ENCODE measurements around the gene DNAH10. TPM values are rescaled to one million over a fixed set of nuclear protein-coding genes. Genes with fewer than 3 reads are reported as not detected.

The DNAH10 gene
- total RNA-seq, 2 experiments from 2014 or later: 0.05 TPM

GRCh38 chr12:123805173-123805572, 43.1 kb downstream of the DNAH10 start:
- no peak for DNase-seq
- H3K9me3 Mint-ChIP-seq: no peaks in the 10 kb centered on the region
- peaks cover 6% of the 10 kb centered on the region for H3K27me3 Mint-ChIP-seq (ENCODE audit: low read depth)
- no peak overlapping the region for H3K27ac Mint-ChIP-seq
- H3K4me3 Mint-ChIP-seq: no peak overlapping the region
- CTCF ChIA-PET: interaction anchor here (1.4 kb wide), 1 partner anchor 227 kb away, joined by 4 read pairs; no protein-coding TSS in a partner anchor
- no peaks in the 10 kb centered on the region for H3K36me3 Mint-ChIP-seq (ENCODE audit: low read depth)
- no peaks in the 10 kb centered on the region for H3K4me1 Mint-ChIP-seq (ENCODE audit: low read depth)
- intact Hi-C loops (cut with micrococcal nuclease): no loop called here

DNA sequence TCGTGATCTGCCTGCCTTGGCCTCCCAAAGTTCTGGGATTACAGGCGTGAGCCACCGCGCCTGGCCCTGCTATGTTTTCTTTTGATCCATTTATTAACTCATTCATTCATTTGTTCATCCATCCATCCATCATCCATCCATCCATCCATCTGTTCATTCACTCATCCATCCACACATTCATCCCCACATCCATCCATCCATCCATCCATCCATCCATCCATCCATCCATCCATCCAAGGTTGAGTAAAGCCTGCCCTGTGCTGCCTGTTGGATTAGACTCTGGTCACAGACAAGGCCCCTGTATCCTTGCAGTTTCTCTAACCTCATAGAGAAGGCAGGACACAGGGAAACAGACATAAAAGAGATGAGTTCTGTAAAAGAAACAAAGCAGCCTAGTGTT, 44.9 kb downstream of the DNAH10 start:
- DNase-seq: no peak
- Mint-ChIP-seq H3K9me3 (no peaks in the 10 kb centered on the region), H3K27ac (no peak overlapping the region), H3K4me1 (ENCODE audit: low read depth) (peaks cover 3% of the 10 kb centered on the region), H3K27me3 (ENCODE audit: low read depth) (peaks cover 6% of the 10 kb centered on the region), H3K36me3 (ENCODE audit: low read depth) (no peaks in the 10 kb centered on the region), H3K4me3 (no peak overlapping the region)
- intact Hi-C loops (cut with micrococcal nuclease): no loop called here
- CTCF ChIA-PET: no interaction called here

DNA sequence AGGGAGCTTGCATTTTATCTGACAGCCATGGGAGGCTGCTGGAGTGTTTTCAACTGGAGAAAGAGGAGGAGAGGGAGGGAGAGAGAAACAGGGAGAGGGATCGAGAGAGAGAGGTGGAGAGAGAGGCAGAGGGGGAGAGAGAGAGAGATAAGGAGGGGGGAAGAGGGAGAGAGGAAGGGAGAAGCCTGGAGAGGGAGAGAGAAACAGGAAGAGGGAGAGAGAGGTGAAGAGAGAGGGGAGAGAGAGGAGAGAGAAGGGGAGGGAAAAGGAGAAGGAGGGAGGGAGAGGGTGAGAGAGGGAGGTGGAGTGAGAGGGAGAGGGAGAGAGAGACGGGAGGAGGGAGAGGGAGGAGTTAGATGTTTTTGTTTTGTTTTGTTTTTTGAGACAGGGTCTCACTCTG, 45.6 kb downstream of the DNAH10 start:
- DNase-seq: no peak
- no peak overlapping the region for H3K27ac Mint-ChIP-seq
- H3K27me3 Mint-ChIP-seq (ENCODE audit: low read depth): peaks cover 6% of the 10 kb centered on the region
- CTCF ChIA-PET: no interaction called here
- H3K36me3 Mint-ChIP-seq (ENCODE audit: low read depth): no peaks in the 10 kb centered on the region
- H3K4me3 Mint-ChIP-seq: no peak overlapping the region
- intact Hi-C loops (cut with micrococcal nuclease): no loop called here
- no peaks in the 10 kb centered on the region for H3K9me3 Mint-ChIP-seq
- peaks cover 4% of the 10 kb centered on the region for H3K4me1 Mint-ChIP-seq (ENCODE audit: low read depth)

GRCh38 chr12:123808167-123808566, 46.1 kb downstream of the DNAH10 start:
- no peak for DNase-seq
- CTCF ChIA-PET: no interaction called here
- H3K4me1 Mint-ChIP-seq (ENCODE audit: low read depth): peaks cover 4% of the 10 kb centered on the region
- no peak overlapping the region for H3K27ac Mint-ChIP-seq
- intact Hi-C loops (cut with micrococcal nuclease): no loop called here
- H3K27me3 Mint-ChIP-seq (ENCODE audit: low read depth): peaks cover 6% of the 10 kb centered on the region
- H3K36me3 Mint-ChIP-seq (ENCODE audit: low read depth): no peaks in the 10 kb centered on the region
- H3K9me3 Mint-ChIP-seq: no peaks in the 10 kb centered on the region
- no peak overlapping the region for H3K4me3 Mint-ChIP-seq

DNA sequence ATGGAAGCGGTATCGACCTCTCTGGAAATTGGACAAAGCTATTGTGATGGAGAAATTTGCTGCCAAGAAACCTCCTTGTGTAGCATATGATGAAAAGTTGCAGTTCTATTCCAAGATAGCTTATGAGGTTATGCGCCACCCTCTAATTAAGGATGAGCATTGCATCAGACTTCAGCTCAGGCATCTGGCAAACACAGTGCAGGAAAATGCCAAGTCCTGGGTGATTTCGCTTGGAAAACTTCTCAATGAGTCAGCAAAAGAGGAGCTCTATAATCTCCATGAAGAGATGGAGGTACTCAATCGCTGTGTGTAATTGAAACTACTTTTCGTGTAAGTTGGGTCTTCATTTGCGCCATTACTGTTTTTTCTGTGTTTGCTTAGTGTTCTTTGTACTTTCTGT, 51.2 kb downstream of the DNAH10 start:
- DNase-seq: no peak
- Mint-ChIP-seq H3K27me3 (ENCODE audit: low read depth) (peaks cover 6% of the 10 kb centered on the region), H3K4me3 (no peak overlapping the region), H3K4me1 (ENCODE audit: low read depth) (peaks cover 4% of the 10 kb centered on the region), H3K36me3 (ENCODE audit: low read depth) (no peaks in the 10 kb centered on the region), H3K27ac (no peak overlapping the region), H3K9me3 (peaks cover 15% of the 10 kb centered on the region)
- intact Hi-C loops (cut with micrococcal nuclease): no loop called here
- CTCF ChIA-PET: interaction anchor here (0.9 kb wide), 1 partner anchor 398 kb away, joined by 3 read pairs; no protein-coding TSS in a partner anchor

DNA sequence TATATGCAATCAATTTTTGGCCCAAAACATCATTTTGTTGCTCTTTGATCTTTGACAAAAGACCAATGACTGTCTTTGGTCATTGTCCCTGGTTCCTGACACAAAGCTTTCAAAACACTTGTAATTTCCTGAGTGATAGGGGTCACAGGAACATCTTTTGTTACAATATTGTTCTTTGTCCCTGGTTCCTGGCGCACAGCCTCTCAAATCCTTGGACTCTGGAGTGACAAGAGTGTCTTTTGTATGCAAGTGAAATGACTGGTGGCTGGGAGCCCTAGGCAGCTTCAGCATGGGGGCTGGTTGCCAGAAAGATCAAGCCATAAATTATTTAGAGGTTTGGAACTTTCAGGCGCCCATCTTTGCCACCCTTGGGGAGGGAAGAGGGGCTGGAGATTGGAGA, 53.9 kb downstream of the DNAH10 start:
- CTCF ChIA-PET: interaction anchor here (0.9 kb wide), 1 partner anchor 12 kb away, joined by 3 read pairs; no protein-coding TSS in a partner anchor
- no peak overlapping the region for H3K27ac Mint-ChIP-seq
- intact Hi-C loops (cut with micrococcal nuclease): no loop called here
- H3K36me3 Mint-ChIP-seq (ENCODE audit: low read depth): no peaks in the 10 kb centered on the region
- no peak for DNase-seq
- H3K4me3 Mint-ChIP-seq: no peak overlapping the region
- peaks cover 4% of the 10 kb centered on the region for H3K4me1 Mint-ChIP-seq (ENCODE audit: low read depth)
- peaks cover 15% of the 10 kb centered on the region for H3K9me3 Mint-ChIP-seq
- H3K27me3 Mint-ChIP-seq (ENCODE audit: low read depth): peaks cover 4% of the 10 kb centered on the region

GRCh38 chr12:123816896-123817537, 54.9 kb downstream of the DNAH10 start:
- no peak overlapping the region for H3K4me3 Mint-ChIP-seq
- H3K4me1 Mint-ChIP-seq (ENCODE audit: low read depth): peaks cover under 1% of the 10 kb centered on the region
- no peak for DNase-seq
- peaks cover 15% of the 10 kb centered on the region for H3K9me3 Mint-ChIP-seq
- H3K36me3 Mint-ChIP-seq (ENCODE audit: low read depth): no peaks in the 10 kb centered on the region
- intact Hi-C loops (cut with micrococcal nuclease): no loop called here
- CTCF ChIA-PET: no interaction called here
- peaks cover 4% of the 10 kb centered on the region for H3K27me3 Mint-ChIP-seq (ENCODE audit: low read depth)
- H3K27ac Mint-ChIP-seq: no peak overlapping the region

DNA sequence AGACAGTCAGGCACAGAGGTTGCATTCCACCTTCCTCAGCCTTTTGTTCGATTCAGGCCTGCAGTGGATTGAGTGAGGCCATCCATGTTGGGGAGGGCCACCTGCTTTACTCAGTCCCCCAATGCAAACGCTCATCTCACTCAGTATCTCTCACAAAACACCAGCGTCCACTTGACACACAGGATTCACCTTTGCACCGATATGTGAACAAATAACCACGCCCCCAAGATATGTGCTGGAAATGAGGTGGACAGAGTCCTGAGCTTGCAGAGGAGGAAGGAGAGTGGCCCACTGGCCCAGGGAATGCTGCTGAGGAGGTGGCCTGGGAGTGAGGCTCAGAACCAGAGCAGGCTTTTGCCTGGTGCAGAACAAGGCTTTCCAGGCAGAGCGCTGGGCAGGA, 60.7 kb downstream of the DNAH10 start:
- H3K4me1 Mint-ChIP-seq (ENCODE audit: low read depth): no peaks in the 10 kb centered on the region
- CTCF ChIA-PET: no interaction called here
- H3K36me3 Mint-ChIP-seq (ENCODE audit: low read depth): no peaks in the 10 kb centered on the region
- H3K27ac Mint-ChIP-seq: no peak overlapping the region
- no peak for DNase-seq
- H3K27me3 Mint-ChIP-seq (ENCODE audit: low read depth): peaks cover 17% of the 10 kb centered on the region
- no peak overlapping the region for H3K4me3 Mint-ChIP-seq
- intact Hi-C loops (cut with micrococcal nuclease): no loop called here
- no peaks in the 10 kb centered on the region for H3K9me3 Mint-ChIP-seq

- H3K27ac Mint-ChIP-seq: no peak overlapping the region
- intact Hi-C loops (cut with micrococcal nuclease): no loop called here
- H3K4me1 Mint-ChIP-seq (ENCODE audit: low read depth): no peaks in the 10 kb centered on the region
- peaks cover 15% of the 10 kb centered on the region for H3K27me3 Mint-ChIP-seq (ENCODE audit: low read depth)
- H3K4me3 Mint-ChIP-seq: no peak overlapping the region
- no peaks in the 10 kb centered on the region for H3K9me3 Mint-ChIP-seq
- no peak for DNase-seq
- H3K36me3 Mint-ChIP-seq (ENCODE audit: low read depth): no peaks in the 10 kb centered on the region
- CTCF ChIA-PET: interaction anchor here (0.6 kb wide), 1 partner anchor 164 kb away, joined by 3 read pairs; no protein-coding TSS in a partner anchor
Measured at GRCh38 chr12:123828120-123828519, 66.0 kb downstream of the DNAH10 start.

- Mint-ChIP-seq H3K4me1 (ENCODE audit: low read depth) (no peaks in the 10 kb centered on the region), H3K27me3 (ENCODE audit: low read depth) (peaks cover 12% of the 10 kb centered on the region), H3K36me3 (ENCODE audit: low read depth) (no peaks in the 10 kb centered on the region), H3K9me3 (peaks cover 5% of the 10 kb centered on the region), H3K4me3 (no peak overlapping the region), H3K27ac (no peak overlapping the region)
- DNase-seq: no peak
- intact Hi-C loops (cut with micrococcal nuclease): no loop called here
- CTCF ChIA-PET: no interaction called here
Measured at GRCh38 chr12:123828854-123829547, 66.9 kb downstream of the DNAH10 start.

GRCh38 chr12:123829561-123829960, 67.5 kb downstream of the DNAH10 start:
- intact Hi-C loops (cut with micrococcal nuclease): no loop called here
- H3K9me3 Mint-ChIP-seq: peaks cover 7% of the 10 kb centered on the region
- DNase-seq: no peak
- H3K27ac Mint-ChIP-seq: no peak overlapping the region
- peaks cover 10% of the 10 kb centered on the region for H3K27me3 Mint-ChIP-seq (ENCODE audit: low read depth)
- no peaks in the 10 kb centered on the region for H3K36me3 Mint-ChIP-seq (ENCODE audit: low read depth)
- H3K4me1 Mint-ChIP-seq (ENCODE audit: low read depth): no peaks in the 10 kb centered on the region
- CTCF ChIA-PET: no interaction called here
- no peak overlapping the region for H3K4me3 Mint-ChIP-seq

GRCh38 chr12:123830675-123831074, 68.6 kb downstream of the DNAH10 start:
- peaks cover 15% of the 10 kb centered on the region for H3K9me3 Mint-ChIP-seq
- CTCF ChIA-PET: no interaction called here
- no peaks in the 10 kb centered on the region for H3K36me3 Mint-ChIP-seq (ENCODE audit: low read depth)
- intact Hi-C loops (cut with micrococcal nuclease): no loop called here
- no peak overlapping the region for H3K27ac Mint-ChIP-seq
- H3K4me3 Mint-ChIP-seq: no peak overlapping the region
- no peak for DNase-seq
- H3K27me3 Mint-ChIP-seq (ENCODE audit: low read depth): peaks cover 6% of the 10 kb centered on the region
- H3K4me1 Mint-ChIP-seq (ENCODE audit: low read depth): no peaks in the 10 kb centered on the region

GRCh38 chr12:123832052-123832451, 70.0 kb downstream of the DNAH10 start:
- no peaks in the 10 kb centered on the region for H3K36me3 Mint-ChIP-seq (ENCODE audit: low read depth)
- H3K4me3 Mint-ChIP-seq: no peak overlapping the region
- H3K4me1 Mint-ChIP-seq (ENCODE audit: low read depth): no peaks in the 10 kb centered on the region
- intact Hi-C loops (cut with micrococcal nuclease): no loop called here
- peaks cover 6% of the 10 kb centered on the region for H3K27me3 Mint-ChIP-seq (ENCODE audit: low read depth)
- H3K9me3 Mint-ChIP-seq: peaks cover 15% of the 10 kb centered on the region
- H3K27ac Mint-ChIP-seq: no peak overlapping the region
- CTCF ChIA-PET: no interaction called here
- no peak for DNase-seq

Data from activated naive CD4-positive, alpha-beta T cell treated with anti-CD3 and anti-CD28 coated beads for 36 hours (primary cell).